Effector memory CD8-positive, alpha-beta T cell (primary cell): ENCODE results near the gene FOXO1.

Source experiments
- ATAC-seq: fragments of 150-1000 bp; cut with Tn5 transposase; replicated peaks from 2 replicates; pipeline ENCODE4 v1.10.0; 2021; ENCODE audit warnings: mild to moderate bottlenecking, moderate library complexity
- DNase-seq, 3 experiments: peaks; one replicate each; pipeline ENCODE4 v3.0.0; 2021
- H3K27ac Mint-ChIP-seq, 2 donors: one replicate each; pipeline ENCODE4 v1.8.0; 2022; ENCODE audit warnings: mild to moderate bottlenecking in 2 of 2, mixed read lengths in 2 of 2, moderate library complexity in 2 of 2
- H3K27me3 Mint-ChIP-seq, 2 donors: one replicate each; pipeline ENCODE4 v1.8.0; 2022; ENCODE audit warnings: mixed read lengths in 2 of 2
- H3K36me3 Mint-ChIP-seq: one replicate; pipeline ENCODE4 v1.8.0; 2022; ENCODE audit warnings: mild to moderate bottlenecking, moderate library complexity, mixed read lengths; ENCODE audit not compliant: insufficient read depth
- H3K4me1 Mint-ChIP-seq, 2 donors: one replicate each; pipeline ENCODE4 v1.8.0; 2022; ENCODE audit warnings: low read depth in 2 of 2, mixed read lengths in 2 of 2
- H3K4me3 Mint-ChIP-seq, 2 donors: one replicate each; pipeline ENCODE4 v1.8.0; 2022; ENCODE audit warnings: mild to moderate bottlenecking in 2 of 2, mixed read lengths in 2 of 2, moderate library complexity in 2 of 2
- H3K9me3 Mint-ChIP-seq, 2 donors: one replicate each; pipeline ENCODE4 v1.8.0; 2022; ENCODE audit warnings: mixed read lengths in 2 of 2

The FOXO1 gene

GRCh38 chr13:40527914-40528313 lies 138.5 kb downstream of the FOXO1 start:
- no peaks in the 10 kb centered on the region for H3K9me3 Mint-ChIP-seq
- H3K4me3 Mint-ChIP-seq: no peak overlapping the region
- DNase-seq (no peak), ATAC-seq (no peak)
- no peaks in the 10 kb centered on the region for H3K36me3 Mint-ChIP-seq
- H3K27me3 Mint-ChIP-seq: no peaks in the 10 kb centered on the region
- no peak overlapping the region for H3K27ac Mint-ChIP-seq
- peaks cover 3 to 13% of the 10 kb centered on the region in 2 donors for H3K4me1 Mint-ChIP-seq

GRCh38 chr13:40522282-40522681 lies 144.2 kb downstream of the FOXO1 start:
- Mint-ChIP-seq H3K27me3 (no peaks in the 10 kb centered on the region), H3K9me3 (no peaks in the 10 kb centered on the region), H3K4me3 (no peak overlapping the region), H3K4me1 (peaks cover 11 to 19% of the 10 kb centered on the region in 2 donors), H3K36me3 (no peaks in the 10 kb centered on the region), H3K27ac (no peak overlapping the region)
- DNase-seq (no peak), ATAC-seq (no peak)

GRCh38 chr13:40520916-40521315 lies 145.5 kb downstream of the FOXO1 start:
- Mint-ChIP-seq H3K36me3 (no peaks in the 10 kb centered on the region), H3K4me1 (peaks cover 16 to 23% of the 10 kb centered on the region in 2 donors), H3K27me3 (no peaks in the 10 kb centered on the region), H3K9me3 (no peaks in the 10 kb centered on the region), H3K4me3 (no peak overlapping the region), H3K27ac (no peak overlapping the region)
- no peak for DNase-seq
- no peak for ATAC-seq

GRCh38 chr13:40519637-40520036 lies 146.8 kb downstream of the FOXO1 start:
- Mint-ChIP-seq H3K27me3 (no peaks in the 10 kb centered on the region), H3K9me3 (no peaks in the 10 kb centered on the region), H3K4me3 (no peak overlapping the region), H3K4me1 (peaks cover 16 to 23% of the 10 kb centered on the region in 2 donors), H3K36me3 (no peaks in the 10 kb centered on the region), H3K27ac (peak overlapping the region in 1 of 2 donors; percentile 38)
- ATAC-seq: no peak
- DNase-seq: no peak

GRCh38 chr13:40518481-40518882 lies 148.0 kb downstream of the FOXO1 start:
- Mint-ChIP-seq H3K4me1 (peaks cover 16 to 23% of the 10 kb centered on the region in 2 donors), H3K27me3 (no peaks in the 10 kb centered on the region), H3K9me3 (no peaks in the 10 kb centered on the region), H3K27ac (peak overlapping the region; percentile 33 to 54), H3K36me3 (no peaks in the 10 kb centered on the region), H3K4me3 (peak overlapping the region; percentile 23 to 52)
- ATAC-seq (peak; percentile 97), DNase-seq (peak; percentile 13 to 29 (median 19))

- peak overlapping the region; percentile 33 to 54 for H3K27ac Mint-ChIP-seq
- DNase-seq: no peak
- no peak for ATAC-seq
- peaks cover 16 to 23% of the 10 kb centered on the region in 2 donors for H3K4me1 Mint-ChIP-seq
- H3K9me3 Mint-ChIP-seq: no peaks in the 10 kb centered on the region
- H3K4me3 Mint-ChIP-seq: peak overlapping the region; percentile 23 to 52
- H3K36me3 Mint-ChIP-seq: no peaks in the 10 kb centered on the region
- H3K27me3 Mint-ChIP-seq: no peaks in the 10 kb centered on the region
Observed at GRCh38 chr13:40517486-40518480, 148.7 kb downstream of the FOXO1 start.

GRCh38 chr13:40515702-40516101 lies 150.7 kb downstream of the FOXO1 start:
- no peak overlapping the region for H3K27ac Mint-ChIP-seq
- no peak for DNase-seq

GRCh38 chr13:40514802-40515201 lies 151.6 kb downstream of the FOXO1 start:
- Mint-ChIP-seq H3K9me3 (no peaks in the 10 kb centered on the region), H3K4me3 (no peak overlapping the region), H3K27ac (peak overlapping the region in 1 of 2 donors; percentile 62), H3K4me1 (peaks cover 16 to 17% of the 10 kb centered on the region in 2 donors), H3K36me3 (no peaks in the 10 kb centered on the region), H3K27me3 (no peaks in the 10 kb centered on the region)
- ATAC-seq: no peak
- DNase-seq: no peak

More at GRCh38 chr13:40515702-40516101, 150.7 kb downstream of the FOXO1 start:
- Mint-ChIP-seq H3K9me3 (no peaks in the 10 kb centered on the region), H3K4me3 (no peak overlapping the region), H3K4me1 (peaks cover 16 to 17% of the 10 kb centered on the region in 2 donors), H3K27me3 (no peaks in the 10 kb centered on the region), H3K36me3 (no peaks in the 10 kb centered on the region)
- no peak for ATAC-seq

- Mint-ChIP-seq H3K4me1 (peaks cover 0 to 4% of the 10 kb centered on the region in 2 donors), H3K36me3 (no peaks in the 10 kb centered on the region), H3K4me3 (no peak overlapping the region), H3K27ac (no peak overlapping the region), H3K27me3 (peaks cover 0 to under 1% of the 10 kb centered on the region in 2 donors), H3K9me3 (no peaks in the 10 kb centered on the region)
- ATAC-seq: no peak
- DNase-seq: no peak
Observed at GRCh38 chr13:40509876-40510275, 156.6 kb downstream of the FOXO1 start.

GRCh38 chr13:40508767-40509342 lies 157.6 kb downstream of the FOXO1 start:
- H3K4me3 Mint-ChIP-seq: no peak overlapping the region

GRCh38 chr13:40508127-40508526 lies 158.3 kb downstream of the FOXO1 start:
- H3K36me3 Mint-ChIP-seq: no peaks in the 10 kb centered on the region
- no peaks in the 10 kb centered on the region for H3K9me3 Mint-ChIP-seq
- ATAC-seq (no peak), DNase-seq (no peak)
- H3K4me3 Mint-ChIP-seq: no peak overlapping the region
- peak overlapping the region in 1 of 2 donors; percentile 64 for H3K27ac Mint-ChIP-seq
- peaks cover 0 to 4% of the 10 kb centered on the region in 2 donors for H3K4me1 Mint-ChIP-seq
- peaks cover 0 to 9% of the 10 kb centered on the region in 2 donors for H3K27me3 Mint-ChIP-seq

More at GRCh38 chr13:40508767-40509342, 157.6 kb downstream of the FOXO1 start:
- DNase-seq: no peak
- Mint-ChIP-seq H3K27ac (no peak overlapping the region), H3K36me3 (no peaks in the 10 kb centered on the region), H3K9me3 (no peaks in the 10 kb centered on the region), H3K27me3 (peaks cover 0 to 9% of the 10 kb centered on the region in 2 donors), H3K4me1 (peaks cover 0 to 4% of the 10 kb centered on the region in 2 donors)
- ATAC-seq: no peak

- no peak for ATAC-seq
- DNase-seq: no peak
- no peak overlapping the region for H3K4me3 Mint-ChIP-seq
- H3K27me3 Mint-ChIP-seq: peaks cover 0 to 9% of the 10 kb centered on the region in 2 donors
- no peaks in the 10 kb centered on the region for H3K9me3 Mint-ChIP-seq
- H3K27ac Mint-ChIP-seq: no peak overlapping the region
- H3K36me3 Mint-ChIP-seq: no peaks in the 10 kb centered on the region
- peaks cover 0 to 4% of the 10 kb centered on the region in 2 donors for H3K4me1 Mint-ChIP-seq
Observed at GRCh38 chr13:40506592-40507446, 159.6 kb downstream of the FOXO1 start.
